GM18870 (cell line): ENCODE measurements around the gene TBX20.
"Not testable (repeated sequence)": the region's sequence is repeated elsewhere in the genome, so short reads cannot be mapped to it uniquely, and the experiment has no call there.

Experiments
- ATAC-seq: cut with Tn5 transposase; IDR thresholded peaks from one replicate; pipeline ENCODE4 v1.9.1; 2021; ENCODE audit warnings: moderate library complexity; ENCODE audit not compliant: unreplicated experiment

The TBX20 gene

DNA sequence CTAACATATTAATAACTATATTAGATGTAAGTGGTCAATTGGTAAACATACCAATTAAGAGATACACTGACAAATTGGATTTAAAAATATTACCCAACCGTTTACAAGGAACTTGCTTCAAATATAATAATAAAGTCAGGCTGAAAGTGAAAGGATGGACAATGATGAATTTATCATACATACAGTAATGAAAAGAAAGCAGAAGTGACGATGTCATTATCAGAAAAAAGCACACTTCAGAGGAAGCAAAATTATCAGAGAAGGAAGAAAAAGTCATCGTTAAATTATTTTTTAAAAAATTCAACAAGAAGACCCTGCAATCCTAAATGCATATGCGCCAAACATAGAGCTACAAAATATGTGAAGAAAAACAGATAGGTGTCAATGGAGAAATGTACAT is 81.8 kb downstream of the TBX20 start:
- not testable (repeated sequence) for ATAC-seq

DNA sequence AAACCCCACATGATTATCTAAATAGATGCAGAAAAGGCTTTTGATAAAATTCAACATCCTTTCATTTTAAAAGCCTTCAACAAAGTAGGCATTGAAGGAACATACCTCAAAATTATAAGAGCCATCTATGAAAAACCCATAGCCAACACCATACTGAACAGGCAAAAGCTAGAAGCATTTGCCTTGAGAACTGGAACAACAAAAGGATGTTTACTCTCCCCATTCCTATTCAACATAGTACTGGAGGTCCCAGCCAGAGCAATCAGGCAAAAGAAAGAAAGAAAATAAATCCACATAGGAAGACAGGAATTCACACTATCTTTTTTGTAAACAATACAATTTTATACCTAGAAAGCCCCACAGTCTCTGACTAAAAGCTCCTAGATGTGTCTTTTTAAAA is 86.2 kb downstream of the TBX20 start:
- ATAC-seq = not testable (repeated sequence)

GRCh38 chr7:35167158-35167557 is 86.7 kb downstream of the TBX20 start:
- not testable (repeated sequence) for ATAC-seq

GRCh38 chr7:35161059-35161740 is 92.7 kb downstream of the TBX20 start:
- not testable (repeated sequence) for ATAC-seq
